D721Med (cell line): ENCODE measurements around the gene TAMALIN.

Source experiments
- DNase-seq: peaks from one replicate; pipeline ENCODE4 v3.0.0; 2011; ENCODE audit warnings: low spot score; ENCODE audit not compliant: insufficient read length
- FAIRE-seq: peaks from 2 replicates; lab custom pipeline; 2011; peaks lifted over from hg19 to GRCh38; lab: Jason Lieb, UNC
- CTCF ChIP-seq: IDR thresholded peaks from 2 replicates; pipeline ENCODE4 v1.5.1; 2012; ENCODE audit warnings: mild to moderate bottlenecking, control low read depth; ENCODE audit not compliant: insufficient read depth; ENCODE audit errors: missing control alignments

Gene TAMALIN

DNA sequence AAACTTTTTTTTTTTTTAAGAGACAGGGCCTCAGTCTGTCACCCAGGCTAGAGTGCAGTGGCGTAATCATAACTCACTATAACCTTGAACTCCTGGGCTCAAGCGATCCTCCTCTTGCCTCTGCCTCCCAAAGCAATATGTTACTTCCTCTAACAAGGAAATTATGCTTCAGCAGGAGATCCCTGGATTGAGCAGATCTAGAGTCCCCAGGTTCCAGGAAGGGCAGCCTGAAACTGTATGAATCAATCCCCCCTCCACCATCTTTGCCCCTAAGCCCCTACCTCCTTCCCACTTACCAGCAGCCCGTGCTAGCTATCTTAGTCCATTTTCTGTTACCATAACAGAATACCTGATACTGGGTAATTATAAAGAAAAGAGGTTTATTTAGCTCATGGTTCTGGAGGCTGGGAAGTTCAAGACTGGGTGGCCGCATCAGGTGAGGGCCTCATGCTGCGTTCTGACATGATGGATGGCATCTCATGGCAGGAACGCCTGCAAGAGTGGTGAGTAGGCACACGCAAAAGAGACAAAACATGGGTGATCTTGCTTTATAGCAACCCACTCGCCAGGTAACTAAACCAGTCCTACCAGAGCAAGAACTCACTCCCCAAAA is 5.0 kb downstream of the TAMALIN start:
- FAIRE-seq (no peak), DNase-seq (no peak)
- no peak for TF ChIP-seq CTCF

DNA sequence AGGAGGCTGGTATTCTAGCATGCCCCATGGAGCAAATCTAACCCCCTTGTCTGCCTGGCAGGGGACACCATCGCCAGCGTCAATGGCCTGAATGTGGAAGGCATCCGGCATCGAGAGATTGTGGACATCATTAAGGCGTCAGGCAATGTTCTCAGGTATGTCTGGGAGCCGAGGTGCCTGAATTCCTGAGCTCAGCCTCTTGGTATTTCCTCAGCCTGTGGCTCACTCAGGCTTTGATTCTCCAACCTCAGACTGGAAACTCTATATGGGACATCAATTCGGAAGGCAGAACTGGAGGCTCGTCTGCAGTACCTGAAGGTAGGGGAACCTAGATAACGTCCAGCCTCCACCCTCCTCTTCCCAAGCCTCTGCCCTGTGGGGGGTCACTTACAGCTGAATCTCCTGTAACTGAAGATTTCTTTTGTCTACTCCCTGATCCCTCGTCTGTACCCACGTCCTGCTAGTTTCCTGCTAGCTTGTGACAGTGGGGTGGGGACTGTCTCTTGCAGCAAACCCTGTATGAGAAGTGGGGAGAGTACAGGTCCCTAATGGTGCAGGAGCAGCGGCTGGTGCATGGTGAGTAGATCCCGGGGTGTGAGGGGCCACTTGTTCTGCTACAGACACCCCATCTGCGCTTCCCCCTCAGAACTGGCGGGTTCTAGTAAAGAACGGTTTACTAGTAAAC is 7.0 kb downstream of the TAMALIN start:
- no peak for FAIRE-seq
- no peak for TF ChIP-seq CTCF
- DNase-seq, result no peak

DNA sequence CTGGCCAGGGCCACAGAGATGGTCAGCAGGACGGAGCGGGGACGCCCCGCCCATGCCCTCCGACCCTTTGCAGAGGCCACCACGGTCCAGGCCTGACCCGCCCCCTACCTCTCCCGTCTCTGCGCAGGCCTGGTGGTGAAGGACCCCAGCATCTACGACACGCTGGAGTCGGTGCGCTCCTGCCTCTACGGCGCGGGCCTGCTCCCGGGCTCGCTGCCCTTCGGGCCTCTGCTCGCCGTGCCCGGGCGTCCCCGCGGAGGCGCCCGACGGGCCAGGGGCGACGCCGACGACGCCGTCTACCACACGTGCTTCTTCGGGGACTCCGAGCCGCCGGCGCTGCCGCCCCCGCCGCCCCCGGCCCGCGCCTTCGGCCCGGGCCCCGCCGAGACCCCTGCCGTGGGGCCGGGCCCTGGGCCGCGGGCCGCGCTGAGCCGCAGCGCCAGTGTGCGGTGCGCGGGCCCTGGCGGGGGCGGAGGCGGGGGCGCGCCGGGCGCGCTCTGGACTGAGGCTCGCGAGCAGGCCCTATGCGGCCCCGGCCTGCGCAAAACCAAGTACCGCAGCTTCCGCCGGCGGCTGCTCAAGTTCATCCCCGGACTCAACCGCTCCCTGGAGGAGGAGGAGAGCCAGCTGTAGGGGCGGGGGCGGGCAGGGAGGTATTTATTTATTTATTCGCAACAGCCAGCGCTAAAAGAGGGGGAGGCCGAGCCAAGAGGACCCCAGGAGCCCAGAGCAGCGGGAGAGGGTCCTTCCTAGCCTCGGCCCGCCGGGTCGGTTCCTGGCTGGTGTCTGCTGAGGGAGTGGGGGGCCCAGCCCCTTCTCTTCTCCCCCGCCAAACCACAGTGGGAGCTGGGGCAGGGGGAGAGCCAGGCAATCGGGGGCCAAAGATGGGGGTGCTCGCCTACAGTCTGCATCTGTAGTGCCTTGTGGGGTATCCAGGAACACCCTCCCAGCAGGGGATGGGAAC is 8.1 kb downstream of the TAMALIN start:
- DNase-seq, result no peak
- no peak for TF ChIP-seq CTCF
- FAIRE-seq, result no peak

- FAIRE-seq (no peak), DNase-seq (no peak)
- no peak for TF ChIP-seq CTCF
These were observed 8.8 kb downstream of the TAMALIN start for GRCh38 chr12:52015532-52016041.

DNA sequence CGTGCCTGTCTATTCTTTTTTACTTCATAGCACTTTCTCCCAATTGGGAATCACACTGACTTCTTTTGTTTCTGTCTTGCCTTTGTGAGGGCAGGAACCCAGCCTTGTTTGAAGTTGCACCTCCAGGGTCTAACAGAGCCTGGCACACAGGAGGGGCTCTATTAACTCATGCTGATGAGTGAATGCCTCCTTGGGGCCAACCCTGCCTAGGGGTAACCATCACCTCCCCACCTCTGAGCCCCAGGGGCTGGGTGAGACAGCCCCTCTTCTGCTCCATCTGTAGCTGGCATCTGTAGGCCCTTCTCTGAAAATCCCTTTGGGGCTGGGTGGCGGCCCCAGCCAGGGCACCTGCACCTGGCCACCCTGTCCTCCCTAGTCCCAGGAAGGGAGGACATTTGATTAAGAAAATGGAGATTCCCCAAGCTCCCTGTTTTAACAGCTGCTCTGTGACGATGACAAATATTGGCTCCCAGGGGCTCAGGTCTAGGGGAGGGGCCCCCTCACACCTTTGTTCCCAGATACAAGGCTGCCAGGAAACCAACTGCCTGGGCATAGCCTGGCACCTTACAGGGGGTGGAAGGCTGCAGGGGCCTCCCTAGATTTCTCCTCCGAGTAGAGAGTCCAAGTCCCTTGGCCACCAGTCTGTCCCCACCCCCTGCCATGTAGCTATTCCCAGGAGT is 11.8 kb downstream of the TAMALIN start:
- FAIRE-seq, result no peak

More for the DNA sequence above, 11.8 kb downstream of the TAMALIN start:
- no peak for DNase-seq
- TF ChIP-seq CTCF, result no peak
